Neural cell (in vitro differentiated cells): ENCODE results near the gene WDR83.

Experiments used
- EP300 ChIP-seq: fragments of 450-650 bp; conservative IDR thresholded peaks from 2 replicates; pipeline ENCODE4 v1.6.1; 2014; ENCODE audit warnings: antibody characterized with exemption, mild to moderate bottlenecking, moderate library complexity; ENCODE audit not compliant: poor library complexity, severe bottlenecking
- EZH2 ChIP-seq: fragments of 200-600, 300-800 bp; shearing (Covaris generic), sonication (generic); IDR thresholded peaks from 2 replicates; pipeline ENCODE4 v1.6.1; 2014; ENCODE audit warnings: antibody characterized with exemption, low read length, borderline replicate concordance, mild to moderate bottlenecking; ENCODE audit not compliant: insufficient read depth, poor library complexity, severe bottlenecking
- POLR2AphosphoS5 ChIP-seq: IDR thresholded peaks from 2 replicates; pipeline ENCODE4 v1.6.1; 2012
- RAD21 ChIP-seq: fragments of 450-650 bp; conservative IDR thresholded peaks from 2 replicates; pipeline ENCODE4 v1.6.1; 2014; ENCODE audit warnings: antibody characterized with exemption, mild to moderate bottlenecking, moderate library complexity
- SMC3 ChIP-seq: fragments of 450-650 bp; conservative IDR thresholded peaks from 2 replicates; pipeline ENCODE4 v1.6.1; 2014; ENCODE audit warnings: antibody characterized with exemption, mild to moderate bottlenecking, moderate library complexity; ENCODE audit not compliant: poor library complexity
- TAF1 ChIP-seq: IDR thresholded peaks from 2 replicates; pipeline ENCODE4 v1.6.1; 2012; ENCODE audit warnings: low read depth
- TF ChIP-seq, protein P1 (sequence below): fragments of 450-650 bp; IDR thresholded peaks from 2 replicates; pipeline ENCODE4 v1.5.1; 2014; ENCODE audit warnings: antibody characterized with exemption, mild to moderate bottlenecking, moderate library complexity; ENCODE audit not compliant: poor library complexity, severe bottlenecking
- TF ChIP-seq, protein P2 (sequence below): IDR thresholded peaks from 2 replicates; pipeline ENCODE4 v1.6.1; 2012; ENCODE audit warnings: borderline replicate concordance

DNA sequence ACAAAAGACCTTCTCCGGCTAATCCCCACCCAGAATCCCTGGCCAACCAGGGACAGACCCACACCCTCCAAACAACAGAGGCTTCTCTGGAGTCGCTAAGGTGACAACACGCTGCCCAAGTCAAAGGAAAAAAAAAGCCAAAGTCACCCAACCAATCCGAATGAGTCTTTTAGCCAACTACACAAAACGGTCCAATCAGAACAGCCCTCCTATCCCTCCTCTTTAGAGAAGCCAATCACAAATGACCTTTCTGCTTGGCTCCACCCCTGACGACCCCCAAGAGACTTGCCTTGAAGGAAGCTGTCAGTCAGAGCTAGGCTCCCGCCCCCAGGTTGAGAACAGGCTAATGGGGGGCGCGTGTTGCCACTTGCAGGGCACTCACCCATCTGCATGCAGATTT, 36.4 kb downstream of the WDR83 start:
- TF ChIP-seq, protein P1, sequence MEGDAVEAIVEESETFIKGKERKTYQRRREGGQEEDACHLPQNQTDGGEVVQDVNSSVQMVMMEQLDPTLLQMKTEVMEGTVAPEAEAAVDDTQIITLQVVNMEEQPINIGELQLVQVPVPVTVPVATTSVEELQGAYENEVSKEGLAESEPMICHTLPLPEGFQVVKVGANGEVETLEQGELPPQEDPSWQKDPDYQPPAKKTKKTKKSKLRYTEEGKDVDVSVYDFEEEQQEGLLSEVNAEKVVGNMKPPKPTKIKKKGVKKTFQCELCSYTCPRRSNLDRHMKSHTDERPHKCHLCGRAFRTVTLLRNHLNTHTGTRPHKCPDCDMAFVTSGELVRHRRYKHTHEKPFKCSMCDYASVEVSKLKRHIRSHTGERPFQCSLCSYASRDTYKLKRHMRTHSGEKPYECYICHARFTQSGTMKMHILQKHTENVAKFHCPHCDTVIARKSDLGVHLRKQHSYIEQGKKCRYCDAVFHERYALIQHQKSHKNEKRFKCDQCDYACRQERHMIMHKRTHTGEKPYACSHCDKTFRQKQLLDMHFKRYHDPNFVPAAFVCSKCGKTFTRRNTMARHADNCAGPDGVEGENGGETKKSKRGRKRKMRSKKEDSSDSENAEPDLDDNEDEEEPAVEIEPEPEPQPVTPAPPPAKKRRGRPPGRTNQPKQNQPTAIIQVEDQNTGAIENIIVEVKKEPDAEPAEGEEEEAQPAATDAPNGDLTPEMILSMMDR = no peak
- TF ChIP-seq EZH2 (no peak), SMC3 (no peak), POLR2AphosphoS5 (no peak), RAD21 (no peak), TAF1 (no peak), EP300 (no peak)
- TF ChIP-seq, protein P2, sequence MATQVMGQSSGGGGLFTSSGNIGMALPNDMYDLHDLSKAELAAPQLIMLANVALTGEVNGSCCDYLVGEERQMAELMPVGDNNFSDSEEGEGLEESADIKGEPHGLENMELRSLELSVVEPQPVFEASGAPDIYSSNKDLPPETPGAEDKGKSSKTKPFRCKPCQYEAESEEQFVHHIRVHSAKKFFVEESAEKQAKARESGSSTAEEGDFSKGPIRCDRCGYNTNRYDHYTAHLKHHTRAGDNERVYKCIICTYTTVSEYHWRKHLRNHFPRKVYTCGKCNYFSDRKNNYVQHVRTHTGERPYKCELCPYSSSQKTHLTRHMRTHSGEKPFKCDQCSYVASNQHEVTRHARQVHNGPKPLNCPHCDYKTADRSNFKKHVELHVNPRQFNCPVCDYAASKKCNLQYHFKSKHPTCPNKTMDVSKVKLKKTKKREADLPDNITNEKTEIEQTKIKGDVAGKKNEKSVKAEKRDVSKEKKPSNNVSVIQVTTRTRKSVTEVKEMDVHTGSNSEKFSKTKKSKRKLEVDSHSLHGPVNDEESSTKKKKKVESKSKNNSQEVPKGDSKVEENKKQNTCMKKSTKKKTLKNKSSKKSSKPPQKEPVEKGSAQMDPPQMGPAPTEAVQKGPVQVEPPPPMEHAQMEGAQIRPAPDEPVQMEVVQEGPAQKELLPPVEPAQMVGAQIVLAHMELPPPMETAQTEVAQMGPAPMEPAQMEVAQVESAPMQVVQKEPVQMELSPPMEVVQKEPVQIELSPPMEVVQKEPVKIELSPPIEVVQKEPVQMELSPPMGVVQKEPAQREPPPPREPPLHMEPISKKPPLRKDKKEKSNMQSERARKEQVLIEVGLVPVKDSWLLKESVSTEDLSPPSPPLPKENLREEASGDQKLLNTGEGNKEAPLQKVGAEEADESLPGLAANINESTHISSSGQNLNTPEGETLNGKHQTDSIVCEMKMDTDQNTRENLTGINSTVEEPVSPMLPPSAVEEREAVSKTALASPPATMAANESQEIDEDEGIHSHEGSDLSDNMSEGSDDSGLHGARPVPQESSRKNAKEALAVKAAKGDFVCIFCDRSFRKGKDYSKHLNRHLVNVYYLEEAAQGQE = no peak
